Retinal pigment epithelial cell (primary cell): Measurements from ENCODE around the gene INSL3.

Experiments
- DNase-seq: peaks from one replicate; pipeline ENCODE4 v3.0.0-alpha.2; 2010; ENCODE audit warnings: low read depth
- H3K4me3 ChIP-seq: 2 replicates; pipeline ENCODE4 v1.5.1; 2011; ENCODE audit warnings: mild to moderate bottlenecking, low read length, control low read depth, moderate library complexity
- CTCF ChIP-seq: conservative IDR thresholded peaks from 2 replicates; pipeline ENCODE4 v1.5.1; 2011; ENCODE audit warnings: low read depth, low read length, control low read depth, inconsistent platforms

INSL3 gene

GRCh38 chr19:17796838-17797423 lies 24.4 kb downstream of the INSL3 start:
- no peak overlapping the region for H3K4me3 ChIP-seq
- TF ChIP-seq CTCF: no peak
- no peak for DNase-seq

- H3K4me3 ChIP-seq: no peak overlapping the region
- no peak for DNase-seq
- TF ChIP-seq CTCF: no peak
These were observed 25.1 kb downstream of the INSL3 start for GRCh38 chr19:17796013-17796837.

- no peak overlapping the region for H3K4me3 ChIP-seq
- TF ChIP-seq CTCF: no peak
- no peak for DNase-seq
These were observed 25.8 kb downstream of the INSL3 start for GRCh38 chr19:17795495-17795856.

GRCh38 chr19:17794731-17795494 lies 26.4 kb downstream of the INSL3 start, which contains the start of gene B3GNT3:
Gene B3GNT3 (plus strand): TSS chr19:17795138. CDS start chr19:17807808, 12,670 bp downstream.
- no peak for DNase-seq
- no peak for TF ChIP-seq CTCF
- H3K4me3 ChIP-seq: no peak within 1 kb of the TSS

- no peak for TF ChIP-seq CTCF
- no peak overlapping the region for H3K4me3 ChIP-seq
These were observed 26.9 kb downstream of the INSL3 start for GRCh38 chr19:17794412-17794730.

GRCh38 chr19:17790059-17790780 lies 31.1 kb downstream of the INSL3 start:
- no peak overlapping the region for H3K4me3 ChIP-seq
- no peak for TF ChIP-seq CTCF
- no peak for DNase-seq

More at GRCh38 chr19:17794412-17794730, 26.9 kb downstream of the INSL3 start:
- DNase-seq: no peak
